Ramos (cell line): Measurements from ENCODE around the gene ABCC9.

Experiments
- in situ Hi-C: fragments of 300-500 bp; cut with MboI; formaldehyde crosslinking; loops from one replicate; pipeline ENCODE4 v1.14.3; 2022; ENCODE audit warnings: low sequenced_read_pairs; ENCODE audit not compliant: unreplicated experiment

Gene ABCC9

DNA sequence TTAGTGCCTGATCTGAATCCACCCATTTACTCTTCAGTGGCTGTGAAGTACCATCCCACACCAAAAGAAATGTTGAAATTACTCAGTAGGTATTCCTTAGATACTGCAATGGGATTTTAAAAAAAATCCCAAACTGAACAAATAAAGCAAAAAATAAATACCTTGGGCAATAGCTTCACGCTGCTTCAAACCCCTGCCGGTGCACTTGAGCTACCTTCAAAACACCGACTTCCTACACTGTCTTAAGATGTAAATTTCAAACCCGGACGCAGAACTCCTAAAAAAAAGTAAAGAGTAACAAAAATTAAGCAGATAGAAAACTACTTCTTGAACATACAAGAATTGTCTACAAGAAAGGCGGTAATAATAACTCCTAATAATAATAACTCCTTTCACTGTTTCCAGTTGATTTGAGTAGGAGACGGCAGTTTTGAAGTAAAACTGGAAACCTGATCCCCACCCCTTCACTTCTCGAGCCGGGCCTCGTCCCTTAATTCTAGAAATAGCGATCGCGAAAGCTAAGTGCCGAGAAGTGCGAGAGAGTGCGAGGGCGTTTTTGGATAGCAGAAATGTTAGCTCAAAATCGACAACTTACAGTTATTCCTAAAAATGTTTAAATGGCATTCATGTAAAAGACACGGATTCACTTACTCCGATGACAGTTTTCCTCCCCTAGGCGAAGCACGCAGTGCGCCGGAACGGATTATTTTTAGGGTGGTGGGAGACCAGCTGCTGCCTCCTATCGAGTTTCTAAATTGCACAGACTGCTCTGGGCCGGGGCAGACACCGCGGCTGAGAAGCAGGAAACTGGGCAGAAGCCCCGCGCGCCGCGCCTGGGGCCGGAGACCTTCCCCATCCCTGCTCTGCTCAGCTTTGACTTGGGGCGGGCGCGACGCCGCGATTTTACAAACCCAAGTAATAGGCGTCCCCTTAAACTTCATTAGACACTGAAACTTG lies at the start of gene ABCC9:
ABCC9 (minus strand) TSS at position 878 of the 957 bp plus-strand sequence. CDS start 4,752 bp downstream, outside the sequence.
- in situ Hi-C loops = no loop called here

DNA sequence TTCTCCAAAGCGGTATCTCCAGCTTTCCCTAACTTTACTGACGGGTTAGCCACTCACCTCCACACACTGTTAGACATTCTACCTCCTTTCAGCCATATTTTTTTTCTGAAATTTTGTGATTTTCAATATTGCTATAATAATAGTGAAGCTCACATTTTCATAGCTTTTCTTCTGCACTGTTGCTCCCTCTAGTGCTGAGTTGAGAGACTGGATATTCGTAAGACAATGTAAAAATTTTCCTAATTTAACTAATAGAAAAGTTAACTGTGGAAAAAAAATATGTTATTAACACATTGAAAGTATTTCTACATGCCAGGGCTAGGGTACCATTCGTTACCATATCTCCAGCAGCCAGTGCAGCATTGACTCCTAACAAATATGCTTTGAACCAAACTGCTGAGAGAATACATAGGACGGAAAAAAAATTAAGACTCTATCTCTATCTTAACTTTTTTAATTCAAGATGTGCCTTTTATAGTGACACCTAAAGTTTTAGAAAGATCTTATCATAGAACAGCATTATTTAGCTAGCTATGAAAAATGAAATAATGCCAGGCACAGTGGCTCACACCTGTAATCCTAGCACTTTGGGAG lies 48.7 kb upstream of the ABCC9 start:
- in situ Hi-C loops = no loop called here

DNA sequence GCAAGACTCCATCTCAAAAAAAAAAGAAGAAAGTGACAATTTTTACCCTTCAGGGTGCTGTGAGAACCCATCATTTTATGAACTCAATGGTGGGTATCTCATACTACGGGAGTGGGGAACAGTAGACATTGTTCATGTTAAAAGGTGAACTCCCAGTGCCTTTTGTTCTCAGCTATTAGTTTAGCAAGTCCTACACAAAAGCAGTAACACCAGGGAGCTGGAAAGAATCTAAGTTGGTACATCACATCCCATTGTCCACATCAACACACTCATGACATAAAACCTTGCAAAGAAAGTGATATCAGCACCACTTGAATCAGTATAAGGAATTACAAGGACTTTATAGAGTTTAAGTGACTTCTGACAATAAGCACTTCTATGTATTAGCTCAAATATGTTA lies 47.4 kb upstream of the ABCC9 start:
- in situ Hi-C loops = no loop called here

DNA sequence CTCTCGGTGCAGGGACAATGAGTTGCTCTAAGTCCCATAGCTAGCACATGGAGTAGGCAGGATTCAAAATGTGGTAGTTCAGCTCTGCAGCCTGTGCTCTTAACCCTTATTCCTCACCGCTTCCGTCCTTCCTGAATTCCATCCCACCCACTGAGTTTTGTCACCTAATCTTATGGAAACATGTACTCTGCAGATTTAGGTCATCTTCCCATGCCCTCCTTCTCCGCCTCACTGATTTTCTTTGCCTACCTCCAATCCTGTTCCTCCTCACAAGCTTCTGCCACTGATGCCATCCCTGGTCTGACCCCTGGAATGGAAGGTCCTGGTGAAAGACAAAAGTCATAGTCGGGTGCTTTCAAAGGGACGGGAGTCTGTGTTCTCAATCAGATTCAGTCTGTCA lies 46.5 kb upstream of the ABCC9 start:
- in situ Hi-C loops = no loop called here

DNA sequence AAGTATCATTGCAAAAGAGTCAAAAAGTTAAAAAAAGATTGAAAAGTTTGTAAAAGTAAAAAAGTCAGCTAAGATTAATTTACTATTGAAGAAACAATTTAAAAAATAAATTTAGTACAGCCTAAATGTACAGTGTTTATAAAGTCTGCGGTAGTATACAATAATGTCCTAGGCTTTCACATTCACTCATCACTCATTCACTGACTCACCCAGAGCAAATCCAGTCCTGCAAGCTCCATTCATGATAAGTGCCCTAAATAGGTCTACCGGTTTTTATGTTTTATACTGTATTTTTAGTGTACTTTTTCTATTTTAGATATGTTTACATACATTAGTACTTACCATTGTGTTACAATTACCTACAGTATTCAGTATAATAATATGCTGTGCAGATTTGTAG lies 43.9 kb upstream of the ABCC9 start:
- in situ Hi-C loops = no loop called here

DNA sequence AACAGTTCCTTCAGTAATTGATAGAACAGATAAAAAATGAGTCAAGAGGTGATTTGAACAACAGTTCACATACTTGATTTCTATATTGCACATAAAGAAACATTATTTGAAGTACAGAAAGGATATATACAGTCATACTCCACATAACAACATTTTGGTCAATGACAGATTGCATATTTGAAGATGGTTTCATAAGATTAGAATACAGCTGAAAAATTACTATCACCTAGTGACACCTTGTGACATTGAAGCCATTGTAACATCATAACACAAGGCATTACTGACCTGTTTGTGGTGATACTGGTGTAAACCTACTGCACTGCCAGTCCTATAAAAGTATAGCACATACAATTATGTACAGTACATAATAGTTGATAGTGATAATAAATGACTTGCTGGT lies 43.1 kb upstream of the ABCC9 start:
- in situ Hi-C loops = no loop called here

DNA sequence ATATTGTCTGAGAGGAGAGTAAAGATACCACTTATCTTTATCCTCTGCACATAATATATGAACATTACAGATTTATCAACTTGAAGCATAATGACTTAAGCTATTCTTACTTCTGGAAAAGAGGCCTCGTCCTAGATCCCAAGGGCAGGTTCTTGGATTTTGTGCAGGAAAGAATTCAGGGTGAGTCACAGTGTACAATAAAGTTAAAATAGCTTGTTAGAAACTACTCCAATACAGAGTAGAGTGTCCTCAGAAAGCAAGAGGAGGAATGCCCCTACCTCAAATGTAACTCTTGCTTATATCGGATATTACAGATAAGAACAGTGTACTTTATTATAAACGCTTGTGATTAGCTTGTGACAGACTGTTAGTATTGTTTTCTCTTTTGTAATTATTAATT lies 41.9 kb upstream of the ABCC9 start:
- in situ Hi-C loops = no loop called here

DNA sequence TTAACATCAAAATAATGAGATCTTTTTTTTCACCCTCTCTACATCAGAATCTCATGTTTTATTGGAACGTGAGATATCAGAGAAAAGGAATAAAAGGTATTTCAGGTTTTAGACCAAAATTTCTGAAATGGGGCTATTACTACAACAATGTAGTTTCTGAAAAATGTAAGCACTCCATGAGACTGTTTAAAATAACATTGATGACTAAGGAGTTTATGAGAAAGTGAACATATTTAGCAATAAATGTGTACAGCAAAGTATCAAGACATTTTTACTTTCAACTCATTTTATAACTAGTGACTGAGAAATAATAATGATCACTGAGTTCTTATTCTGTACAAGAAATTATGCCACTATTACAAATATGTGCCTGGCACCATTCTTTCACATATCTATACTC lies 39.3 kb upstream of the ABCC9 start:
- in situ Hi-C loops = no loop called here

DNA sequence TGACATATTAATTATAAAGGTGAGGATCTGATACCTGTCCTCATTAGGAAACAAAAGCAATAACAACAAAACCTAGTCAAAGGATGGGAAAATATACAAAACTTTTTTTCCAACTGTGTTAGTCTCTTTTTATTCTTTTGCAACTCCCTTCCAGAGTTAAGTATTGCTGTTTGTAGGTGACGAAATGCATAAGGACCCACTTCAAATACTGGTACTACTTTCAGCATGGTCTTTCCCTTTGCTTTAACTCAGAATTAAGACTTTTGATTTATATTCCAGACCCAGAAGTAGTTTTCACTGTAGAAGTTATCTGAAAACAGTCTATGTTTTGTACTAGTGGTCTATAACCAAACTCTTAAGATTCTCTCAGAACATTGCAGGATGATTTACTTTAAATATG lies 34.1 kb upstream of the ABCC9 start:
- in situ Hi-C loops = no loop called here

DNA sequence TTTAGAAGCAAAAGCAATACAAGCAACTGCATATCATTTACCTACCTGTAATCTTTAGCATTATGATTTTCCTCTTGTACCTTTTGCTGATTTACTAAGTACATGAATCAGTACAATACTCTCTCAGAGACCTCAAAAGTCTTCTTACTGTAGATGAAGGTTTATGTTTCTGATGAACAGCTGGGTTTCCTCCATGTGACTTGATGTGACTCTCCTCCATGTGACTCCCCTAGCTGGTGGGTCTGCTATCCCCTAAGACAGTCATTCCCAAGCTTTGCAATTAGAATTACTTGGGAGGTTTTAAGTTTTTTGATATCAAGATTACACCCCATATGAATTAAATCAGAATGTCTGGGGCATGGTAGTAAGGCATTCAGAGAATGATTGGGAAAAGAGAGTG lies 32.0 kb upstream of the ABCC9 start:
- in situ Hi-C loops = no loop called here

DNA sequence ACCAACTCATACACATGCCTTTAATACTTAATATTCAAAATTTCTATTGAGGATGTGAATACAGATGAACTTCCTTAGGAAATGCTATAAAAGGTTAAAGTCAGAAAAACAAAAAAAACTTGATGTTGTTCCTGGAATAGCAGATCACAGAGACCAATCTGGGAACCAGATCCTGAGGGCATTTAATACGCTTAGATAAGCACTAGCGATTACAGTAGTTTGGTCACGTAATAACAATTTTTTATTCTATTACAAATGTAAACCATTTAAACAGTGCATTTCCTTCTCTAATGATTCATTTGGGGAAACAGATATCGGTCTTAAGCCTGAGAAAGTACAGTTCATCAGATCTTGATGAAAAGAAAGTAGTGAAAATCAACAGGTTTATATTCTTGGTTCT lies 30.8 kb upstream of the ABCC9 start:
- in situ Hi-C loops = no loop called here

DNA sequence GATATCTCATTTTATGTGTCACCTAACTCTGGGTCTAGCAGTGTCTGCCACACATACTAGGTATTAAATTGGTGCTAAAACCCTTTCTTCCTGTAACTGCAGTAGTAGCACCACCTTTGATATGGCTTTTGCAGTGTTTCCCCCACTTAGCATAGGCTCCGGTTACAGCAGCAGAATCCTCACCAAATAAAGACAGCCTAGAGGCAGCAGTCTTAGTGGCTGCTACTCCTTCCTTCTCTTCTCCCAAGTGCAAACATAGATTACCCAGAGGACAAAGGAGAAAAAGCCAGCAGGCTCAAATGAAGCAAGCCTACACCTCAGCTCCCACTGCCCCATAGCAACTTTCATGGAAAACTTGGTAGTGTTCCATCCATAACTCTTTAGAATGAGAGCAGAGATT lies 30.1 kb upstream of the ABCC9 start:
- in situ Hi-C loops = no loop called here

DNA sequence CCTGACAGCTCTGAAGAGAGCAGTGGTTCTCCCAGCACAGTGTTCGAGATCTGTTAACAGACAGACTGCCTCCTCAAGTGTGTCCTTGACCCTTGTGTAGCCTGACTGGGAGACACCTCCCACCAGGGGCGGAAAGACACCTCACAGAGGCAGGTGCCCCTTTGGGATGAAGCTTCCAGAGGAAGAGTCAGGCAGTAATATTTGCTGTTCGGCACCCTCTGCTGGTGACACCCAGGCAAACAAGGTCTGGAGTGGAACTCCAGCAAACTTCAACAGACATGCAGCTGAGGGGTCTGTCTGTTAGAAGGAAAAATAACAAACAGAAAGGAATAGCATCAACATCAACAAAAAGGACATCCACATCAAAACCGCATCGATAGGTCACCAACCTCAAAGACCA lies 21.6 kb upstream of the ABCC9 start:
- in situ Hi-C loops = no loop called here

DNA sequence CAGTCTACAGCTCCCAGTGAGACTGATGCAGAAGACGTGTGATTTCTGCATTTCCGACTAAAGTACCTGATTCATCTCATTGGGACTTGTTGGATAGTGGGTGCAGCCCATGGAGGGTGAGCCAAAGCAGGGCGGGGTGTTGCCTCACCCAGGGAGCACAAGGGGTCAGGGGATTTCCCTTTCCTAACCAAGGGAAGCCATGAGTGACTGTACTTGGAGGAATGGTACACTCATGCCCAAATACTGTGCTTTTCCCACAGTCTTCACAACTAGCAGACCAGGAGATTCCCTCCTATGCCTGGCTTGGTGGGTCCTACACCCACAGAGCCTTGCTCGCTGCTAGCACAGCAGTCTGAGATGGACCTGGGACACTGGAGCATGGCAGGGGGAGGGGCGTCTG lies 21.0 kb upstream of the ABCC9 start:
- in situ Hi-C loops = no loop called here

DNA sequence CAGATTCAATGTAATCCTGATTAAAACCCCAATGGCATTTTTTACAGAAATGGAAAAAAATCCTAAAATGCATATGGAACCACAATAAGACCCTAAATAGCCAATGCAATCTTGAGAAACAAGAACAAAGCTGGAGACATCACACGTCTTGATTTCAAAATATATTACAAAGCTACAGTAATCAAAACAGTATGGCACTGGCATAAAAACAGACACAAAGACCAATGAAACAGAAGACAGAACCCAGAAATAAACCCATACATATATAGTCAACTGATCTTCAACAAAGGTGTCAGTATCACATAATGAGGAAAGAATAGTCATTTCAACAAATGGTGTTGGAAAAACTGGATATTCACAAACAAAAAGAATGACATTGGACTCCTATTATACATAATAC lies 9.4 kb upstream of the ABCC9 start:
- in situ Hi-C loops = no loop called here

DNA sequence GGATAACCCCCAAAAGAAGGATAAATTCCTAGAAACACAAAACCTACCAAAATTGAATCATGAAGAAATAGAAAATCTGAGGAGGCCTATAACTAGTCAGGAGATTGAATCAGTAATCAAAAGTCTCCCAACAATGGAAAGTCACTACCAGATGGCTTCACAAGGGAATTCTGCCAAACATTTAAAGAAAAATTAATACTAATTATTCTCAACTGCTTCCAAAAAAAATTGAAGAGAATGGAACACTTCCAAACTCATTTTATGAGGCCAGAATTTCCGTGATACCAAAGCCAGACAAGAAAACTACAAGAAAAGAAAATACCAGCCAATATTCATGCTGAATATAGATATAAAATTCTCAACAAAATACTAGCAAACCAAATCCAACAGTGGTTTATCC lies 7.8 kb upstream of the ABCC9 start:
- in situ Hi-C loops = no loop called here

DNA sequence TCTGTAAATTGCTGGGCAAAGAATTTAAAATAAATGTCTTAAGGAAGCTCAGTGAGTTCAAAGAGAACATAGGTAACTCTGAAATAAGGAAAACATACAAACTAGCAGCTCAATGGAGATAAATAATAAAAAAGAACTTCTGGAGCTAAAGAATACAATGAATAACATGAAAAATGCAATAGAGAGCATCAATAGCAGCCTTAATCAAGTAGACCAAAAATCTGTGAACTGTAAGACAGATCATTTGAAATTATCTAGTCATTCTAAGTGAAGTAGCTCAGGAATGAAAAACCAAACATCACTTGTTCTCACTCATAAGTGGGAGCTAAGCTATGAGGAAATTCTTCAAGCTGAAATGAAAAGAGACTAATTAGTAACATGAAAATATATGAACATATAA lies 5.8 kb upstream of the ABCC9 start:
- in situ Hi-C loops = no loop called here

DNA sequence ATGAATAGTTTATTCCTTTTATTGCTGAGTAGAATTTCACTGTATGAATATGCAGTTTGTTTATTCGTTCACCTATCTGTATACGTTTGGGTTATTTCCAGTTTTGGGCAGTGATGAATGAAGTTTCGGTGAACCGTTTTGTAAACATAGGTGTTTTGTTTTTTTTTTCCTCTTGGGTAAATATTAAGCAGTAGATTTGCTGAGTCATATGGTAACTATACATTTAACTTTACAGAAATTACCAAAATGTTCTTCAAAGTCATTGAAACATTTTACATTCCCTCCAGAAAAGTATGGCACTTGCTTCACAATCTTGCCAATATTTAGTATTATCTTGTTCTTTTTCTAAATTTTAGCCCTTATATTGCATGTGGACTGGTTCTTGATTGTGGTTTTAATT lies 3.8 kb upstream of the ABCC9 start:
- in situ Hi-C loops = no loop called here

DNA sequence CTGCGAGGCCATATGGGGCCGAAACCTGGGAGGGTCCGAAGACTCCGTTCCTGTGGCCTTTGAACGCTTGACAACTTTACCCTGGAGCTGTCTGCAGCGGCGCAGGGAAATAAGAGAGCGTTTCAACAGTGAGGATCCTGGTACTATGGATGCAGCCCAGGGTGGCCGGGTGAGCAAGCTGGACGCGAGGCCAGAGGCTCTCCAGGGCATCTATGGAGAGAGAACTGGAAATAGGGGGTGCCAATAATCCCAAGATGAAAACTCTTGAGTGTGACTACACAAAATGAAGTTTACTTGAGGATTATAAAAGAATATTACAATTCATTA lies 1.1 kb upstream of the ABCC9 start:
- in situ Hi-C loops = no loop called here

DNA sequence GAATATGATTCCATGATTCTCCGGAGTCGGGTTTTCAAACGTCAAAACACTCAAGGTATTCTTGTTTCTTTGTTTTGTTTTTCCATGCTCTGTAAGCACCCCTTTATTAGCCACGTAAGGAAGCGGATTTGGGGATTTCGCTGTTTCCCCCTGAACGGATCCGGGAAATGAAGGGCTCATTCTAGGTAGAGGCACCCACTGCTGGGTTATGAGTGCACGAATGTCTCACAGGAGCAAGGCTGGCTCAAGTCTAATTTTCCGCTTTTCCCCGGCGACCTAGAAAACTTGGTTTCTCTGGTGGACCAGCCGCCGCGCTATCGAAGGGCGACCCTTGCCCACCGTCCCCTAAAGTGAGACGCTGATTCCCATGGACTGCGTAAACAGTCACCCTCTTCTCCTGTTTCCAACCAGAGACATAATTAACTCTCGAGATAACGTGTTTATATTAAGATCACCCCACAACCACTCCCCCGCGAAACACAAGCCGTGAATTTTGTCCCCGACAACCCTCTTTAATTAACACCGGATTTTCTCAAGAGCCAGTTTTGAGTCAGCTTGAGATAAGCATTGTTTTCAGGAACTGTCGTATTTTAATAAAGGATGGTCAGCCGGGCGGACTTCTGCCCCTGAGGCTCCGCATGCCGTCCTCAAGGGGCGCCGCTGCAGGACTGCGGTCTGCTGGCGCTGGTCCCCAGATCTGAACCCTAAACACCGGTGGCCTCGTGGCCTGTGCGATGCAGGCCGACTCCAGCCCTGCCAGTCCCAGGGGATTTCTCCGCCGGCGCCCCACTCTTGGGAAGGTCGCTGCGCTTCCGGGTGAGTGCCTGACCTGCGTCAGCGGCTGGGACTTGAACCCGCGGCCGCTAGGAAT lies 515 bp upstream of the ABCC9 start:
- in situ Hi-C loops = no loop called here

DNA sequence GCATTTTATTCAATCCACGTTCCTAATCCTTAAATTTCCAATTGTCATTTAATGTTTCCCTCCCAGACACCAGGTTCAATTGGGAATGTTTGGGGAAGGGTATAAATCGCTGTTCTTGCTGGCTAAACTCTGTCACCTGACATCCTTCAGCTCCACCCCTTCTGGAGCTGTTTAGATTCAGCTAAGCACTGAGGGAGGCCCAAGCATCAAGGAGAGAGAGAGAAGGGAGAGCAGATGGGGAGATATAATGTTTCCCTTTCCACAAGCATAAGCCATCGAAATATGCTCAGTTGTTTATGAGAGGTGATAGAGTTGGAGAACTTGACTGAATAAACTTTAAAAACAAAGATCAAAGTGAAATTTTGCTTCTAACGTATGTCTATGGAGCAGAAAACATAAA lies 1.8 kb downstream of the ABCC9 start:
- in situ Hi-C loops = no loop called here
